H1 (cell line): Measurements from ENCODE around the gene CPEB1. TPM values are rescaled to one million over a fixed set of nuclear protein-coding genes. Genes with fewer than 3 reads are reported as not detected.

ENCODE experiments used
- CTCF ChIA-PET: fragments of 300-600 bp; sonication (Branson Sonifier 250); formaldehyde crosslinking; loops from one replicate; lab custom pipeline; 2021; ENCODE audit not compliant: partially characterized antibody; lab: Charles Lee
- POLR2A ChIA-PET: fragments of 300-600 bp; sonication (Branson Sonifier 250); formaldehyde crosslinking; loops from one replicate; lab custom pipeline; 2021; ENCODE audit warnings: inconsistent platforms; ENCODE audit not compliant: partially characterized antibody; lab: Charles Lee
- DNase-seq, 2 experiments: peaks; one replicate each; pipeline versions ENCODE4 v3.0.0 to v3.0.0-alpha.2; 2010 to 2022; ENCODE audit warnings: low spot score in 2 of 2, low read depth in 1 of 2, mixed read lengths in 1 of 2
- FAIRE-seq: peaks from 2 replicates; lab custom pipeline; 2011; peaks lifted over from hg19 to GRCh38; lab: Jason Lieb, UNC
- H2AFZ ChIP-seq: 2 replicates; pipeline ENCODE4 v1.8.1; 2012; ENCODE audit warnings: low read length, inconsistent platforms
- H2AK5ac ChIP-seq: 2 replicates; pipeline ENCODE4 v1.6.1; 2013; ENCODE audit warnings: low read depth, low read length
- H2BK120ac ChIP-seq: replicated peaks from 2 replicates; pipeline ENCODE3; 2013; ENCODE audit warnings: low read depth, low read length, inconsistent platforms
- H2BK12ac ChIP-seq: 2 replicates; pipeline ENCODE4 v1.6.1; 2013; ENCODE audit warnings: low read depth, low read length
- H2BK15ac ChIP-seq: 2 replicates; pipeline ENCODE4 v1.6.1; 2013; ENCODE audit warnings: low read length
- H2BK20ac ChIP-seq: 2 replicates; pipeline ENCODE4 v1.6.1; 2013; ENCODE audit warnings: low read length
- H2BK5ac ChIP-seq: 2 replicates; pipeline ENCODE4 v1.6.1; 2013; ENCODE audit warnings: low read depth, low read length
- H3K14ac ChIP-seq: 2 replicates; pipeline ENCODE4 v1.6.1; 2013; ENCODE audit warnings: inconsistent platforms; ENCODE audit not compliant: insufficient read length
- H3K18ac ChIP-seq: 2 replicates; pipeline ENCODE4 v1.6.1; 2013; ENCODE audit warnings: low read length; ENCODE audit errors: extremely low read depth
- H3K23ac ChIP-seq: 2 replicates; pipeline ENCODE4 v1.6.1; 2013; ENCODE audit warnings: inconsistent platforms; ENCODE audit not compliant: insufficient read length
- H3K23me2 ChIP-seq: 2 replicates; pipeline ENCODE4 v1.6.1; 2013; ENCODE audit warnings: low read depth, low read length
- H3K27ac ChIP-seq: 2 replicates; pipeline ENCODE4 v1.6.1; 2011; ENCODE audit warnings: low read depth, low read length, inconsistent platforms
- H3K27me3 ChIP-seq, 4 experiments: replicated peaks in 1 of 4; 1 replicate in 1 of 4; 2 replicates in 3 of 4; pipeline versions ENCODE4 v1.6.1 to v1.8.1; 2011 to 2013; ENCODE audit warnings: low read length in 3 of 4, mild to moderate bottlenecking in 3 of 4, inconsistent platforms in 2 of 4, mixed read lengths in 2 of 4, moderate library complexity in 1 of 4; ENCODE audit not compliant: control insufficient read depth in 3 of 4, insufficient read depth in 3 of 4; ENCODE audit errors: extremely low read depth in 1 of 4
- H3K36me3 ChIP-seq, 4 experiments: 2 replicates each; pipeline versions ENCODE4 v1.6.1 to v1.8.1; 2011 to 2013; ENCODE audit warnings: mild to moderate bottlenecking in 4 of 4, low read length in 3 of 4, moderate library complexity in 2 of 4, control low read depth in 1 of 4, inconsistent platforms in 1 of 4; ENCODE audit not compliant: insufficient read depth in 4 of 4, control insufficient read depth in 2 of 4
- H3K4ac ChIP-seq: replicated peaks from 2 replicates; pipeline ENCODE3; 2013; ENCODE audit warnings: low read length, low read depth, mixed read lengths, inconsistent platforms; ENCODE audit not compliant: insufficient read length
- H3K4me1 ChIP-seq, 4 experiments: replicated peaks in 1 of 4; 1 replicate in 1 of 4; 2 replicates in 3 of 4; pipeline versions ENCODE4 v1.6.1 to v1.8.1; 2011 to 2013; ENCODE audit warnings: low read length in 3 of 4, inconsistent platforms in 2 of 4, mixed read lengths in 1 of 4; ENCODE audit not compliant: insufficient read depth in 4 of 4, control insufficient read depth in 3 of 4
- H3K4me2 ChIP-seq, 2 experiments: 2 replicates each; pipeline versions ENCODE4 v1.6.1 to v1.8.1; 2011 to 2013; ENCODE audit warnings: low read depth in 2 of 2, low read length in 2 of 2, control low read depth in 1 of 2, inconsistent platforms in 1 of 2, mild to moderate bottlenecking in 1 of 2; ENCODE audit not compliant: insufficient read depth in 1 of 2
- H3K4me3 ChIP-seq, 4 experiments: fragments of 200-600, 300-600 bp in 1 of 4; sonication (generic), shearing (Covaris generic), sonication (Bioruptor Twin) in 1 of 4; 2 replicates each; pipeline versions ENCODE4 v1.5.1 to v1.8.1; 2011 to 2016; ENCODE audit warnings: low read length in 4 of 4, low read depth in 3 of 4, control low read depth in 2 of 4, inconsistent platforms in 2 of 4, mild to moderate bottlenecking in 2 of 4, mixed read lengths in 1 of 4, moderate library complexity in 1 of 4; ENCODE audit not compliant: insufficient read depth in 2 of 4; ENCODE audit errors: extremely low read depth in 1 of 4
- H3K56ac ChIP-seq: replicated peaks from 2 replicates; pipeline ENCODE3; 2013; ENCODE audit warnings: low read depth, mild to moderate bottlenecking, mixed read lengths, low read length, inconsistent platforms; ENCODE audit not compliant: insufficient read length
- H3K79me1 ChIP-seq: 2 replicates; pipeline ENCODE4 v1.6.1; 2013; ENCODE audit warnings: low read depth, low read length, control low read depth
- H3K79me2 ChIP-seq, 2 experiments: 2 replicates each; pipeline versions ENCODE4 v1.6.1 to v1.8.1; 2012 to 2013; ENCODE audit warnings: low read length in 2 of 2, mild to moderate bottlenecking in 2 of 2, inconsistent platforms in 1 of 2; ENCODE audit not compliant: insufficient read depth in 2 of 2, control insufficient read depth in 1 of 2
- H3K9ac ChIP-seq, 4 experiments: replicated peaks in 1 of 4; 1 replicate in 1 of 4; 2 replicates in 3 of 4; pipeline versions ENCODE4 v1.6.1 to v1.8.1; 2011 to 2013; ENCODE audit warnings: low read depth in 3 of 4, low read length in 3 of 4, control low read depth in 2 of 4, mild to moderate bottlenecking in 2 of 4, moderate library complexity in 2 of 4, inconsistent platforms in 1 of 4; ENCODE audit errors: extremely low read depth in 1 of 4
- H3K9me3 ChIP-seq, 2 experiments: 2 replicates each; pipeline versions ENCODE4 v1.6.1 to v1.8.1; 2012 to 2013; ENCODE audit warnings: mild to moderate bottlenecking in 2 of 2, moderate library complexity in 2 of 2, control low read depth in 1 of 2, inconsistent platforms in 1 of 2, low read depth in 1 of 2, low read length in 1 of 2, mixed read lengths in 1 of 2; ENCODE audit not compliant: insufficient read depth in 2 of 2
- H4K20me1 ChIP-seq, 2 experiments: replicated peaks in 1 of 2; 2 replicates each; pipeline versions ENCODE3 to v1.8.1; 2011 to 2013; ENCODE audit warnings: inconsistent platforms in 2 of 2, low read length in 2 of 2, mild to moderate bottlenecking in 1 of 2; ENCODE audit not compliant: insufficient read depth in 2 of 2, control insufficient read depth in 1 of 2
- H4K5ac ChIP-seq: 2 replicates; pipeline ENCODE4 v1.6.1; 2013; ENCODE audit warnings: low read length, low read depth, mixed read lengths, inconsistent platforms; ENCODE audit not compliant: insufficient read length
- H4K8ac ChIP-seq: 2 replicates; pipeline ENCODE4 v1.8.0; 2013; ENCODE audit warnings: mild to moderate bottlenecking, moderate library complexity, low read length, inconsistent platforms; ENCODE audit not compliant: insufficient read depth; ENCODE audit errors: extremely low read depth
- H4K91ac ChIP-seq: replicated peaks from 2 replicates; pipeline ENCODE3; 2013; ENCODE audit warnings: low read length, mixed read lengths, inconsistent platforms; ENCODE audit not compliant: insufficient read length
- ATF2 ChIP-seq: IDR thresholded peaks from 2 replicates; pipeline ENCODE4 v1.6.1; 2012; ENCODE audit warnings: low read length, inconsistent platforms
- CREB1 ChIP-seq: IDR thresholded peaks from 2 replicates; pipeline ENCODE4 v1.6.1; 2012; ENCODE audit warnings: inconsistent platforms
- CTBP2 ChIP-seq: IDR thresholded peaks from 2 replicates; pipeline ENCODE4 v1.7.0; 2011; ENCODE audit warnings: borderline replicate concordance, mild to moderate bottlenecking, moderate library complexity, mixed read lengths, low read length; ENCODE audit not compliant: insufficient read depth, insufficient read length
- FOSL1 ChIP-seq: IDR thresholded peaks from 2 replicates; pipeline ENCODE4 v1.6.1; 2011; ENCODE audit warnings: mild to moderate bottlenecking, low read depth, low read length, moderate library complexity; ENCODE audit not compliant: insufficient read depth
- GABPA ChIP-seq: IDR thresholded peaks from 2 replicates; pipeline ENCODE4 v1.6.1; 2011; ENCODE audit warnings: mild to moderate bottlenecking, low read length, moderate library complexity, borderline replicate concordance; ENCODE audit not compliant: insufficient read depth
- GTF2F1 ChIP-seq: IDR thresholded peaks from 2 replicates; pipeline ENCODE4 v1.6.1; 2012; ENCODE audit warnings: low read depth, low read length, improper control_type of control experiment, borderline replicate concordance
- JUND ChIP-seq: IDR thresholded peaks from 2 replicates; pipeline ENCODE4 v1.6.1; 2011; ENCODE audit warnings: mild to moderate bottlenecking, improper control_type of control experiment, low read length
- RAD21 ChIP-seq, 2 experiments: IDR thresholded peaks in 1 of 2; conservative IDR thresholded peaks in 1 of 2; 2 replicates each; pipeline ENCODE4 v1.6.1; 2011; ENCODE audit warnings: low read depth in 2 of 2, low read length in 2 of 2, improper control_type of control experiment in 1 of 2, inconsistent platforms in 1 of 2, mild to moderate bottlenecking in 1 of 2, moderate library complexity in 1 of 2
- SIRT6 ChIP-seq: IDR thresholded peaks from one replicate; pipeline ENCODE4 v1.7.1; 2012; ENCODE audit warnings: low read length, inconsistent platforms
- TBP ChIP-seq: IDR thresholded peaks from 2 replicates; pipeline ENCODE4 v1.6.1; 2011; ENCODE audit warnings: low read depth, low read length, improper control_type of control experiment
- TCF12 ChIP-seq: IDR thresholded peaks from 2 replicates; pipeline ENCODE4 v1.6.1; 2011; ENCODE audit warnings: low read depth, mild to moderate bottlenecking, low read length
- YY1 ChIP-seq: IDR thresholded peaks from 2 replicates; pipeline ENCODE4 v1.6.1; 2011; ENCODE audit warnings: low read depth, mild to moderate bottlenecking, low read length
- WGBS, 2 experiments: shearing (Covaris generic) in 1 of 2; methylation state at CpG; one replicate each; pipeline versions ENCODE4 v1.1.6 to v1.1.7; 2013 to 2015; ENCODE audit warnings: low lambda C conversion rate in 2 of 2, mixed read lengths in 2 of 2, inconsistent platforms in 1 of 2, low coverage in 1 of 2, missing lambda C conversion rate in 1 of 2; ENCODE audit not compliant: insufficient replicate concordance in 2 of 2, insufficient coverage in 1 of 2, insufficient read length in 1 of 2; ENCODE audit errors: extremely low coverage in 1 of 2, missing lambda C conversion rate in 1 of 2; 5-methylcytosine and 5-hydroxymethylcytosine counted together
- polyA plus RNA-seq, 7 experiments: library from polyadenylated mRNA; depleted of rRNA in 3 of 7; stranded (reverse) in 5 of 7; unstranded in 2 of 7; fragments of >200 nt in 5 of 7; fragments of 200-250 nt in 2 of 7; gene quantifications; 1 replicate in 5 of 7; 2 replicates in 1 of 7; 4 replicates in 1 of 7; pipeline versions ENCODE4 v1.2.1 to v1.2.3, GENCODE V29; 2011 to 2013; ENCODE audit warnings: missing spikeins in 2 of 7, mixed read lengths in 2 of 7
- total RNA-seq: library from RNA; stranded (reverse); fragmentation: NEBNext Ultra II Directional; extraction: Animal tissue kit (Norgen Biotek cat#: 25700); gene quantifications from 2 replicates; pipeline ENCODE4 v1.2.1, GENCODE V29; 2021
- TF ChIP-seq, protein P1 (sequence below): IDR thresholded peaks from 2 replicates; pipeline ENCODE4 v1.6.1; 2012; ENCODE audit warnings: inconsistent platforms

Gene CPEB1
- total and polyA plus RNA-seq, 2 of the 8 experiments (the other 6 are each of a cell fraction or from before 2014, with no cell fraction given) = 4.4 to 4.5 TPM

DNA sequence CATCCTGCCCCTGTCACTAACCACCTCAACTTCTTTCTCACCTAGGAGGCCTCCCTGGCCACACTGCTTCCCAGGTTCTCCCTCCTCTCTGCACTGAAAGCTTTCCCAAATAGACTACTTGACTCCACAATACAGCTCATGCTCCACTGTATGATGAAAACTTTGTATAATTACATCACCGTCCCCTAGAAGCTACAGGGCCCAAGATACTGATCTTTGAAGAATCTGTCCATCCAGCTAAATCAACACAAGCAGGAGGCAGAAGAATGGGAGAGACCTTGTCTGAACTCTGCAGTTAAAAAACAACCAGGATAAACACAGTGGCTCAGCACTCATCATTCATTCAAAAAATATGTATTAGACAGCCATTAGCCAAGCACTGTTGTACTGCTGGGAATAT is 80.5 kb downstream of the CPEB1 start:
- Histone ChIP-seq H3K36me3 (no peaks in the 10 kb centered on the region), H3K79me1 (no peaks in the 10 kb centered on the region), H3K9ac (no peak overlapping the region), H2AFZ (no peak overlapping the region), H3K4me3 (no peak overlapping the region), H2BK12ac (no peak overlapping the region), H3K14ac (no peak overlapping the region), H3K9me3 (no peaks in the 10 kb centered on the region), H3K4me1 (peaks cover 8 to 11% (median 9%) of the 10 kb centered on the region in 4 experiments), H2BK120ac (no peak overlapping the region), H3K79me2 (no peaks in the 10 kb centered on the region), H4K91ac (no peak overlapping the region), H4K8ac (no peak overlapping the region), H2BK20ac (no peak overlapping the region), H2BK15ac (no peak overlapping the region), H2BK5ac (no peak overlapping the region), H3K4me2 (no peak overlapping the region), H3K56ac (no peak overlapping the region), H3K27ac (no peak overlapping the region), H4K20me1 (no peaks in the 10 kb centered on the region), H2AK5ac (no peak overlapping the region), H3K23ac (no peak overlapping the region), H3K4ac (no peak overlapping the region), H3K23me2 (peaks cover 2% of the 10 kb centered on the region), H4K5ac (no peak overlapping the region), H3K27me3 (no peaks in the 10 kb centered on the region), H3K18ac (no peak overlapping the region)
- no peak for DNase-seq
- 95% methylated on average over 1 of the region's 1 CpG; no CpG with 5 or more reads in 1 of the 2 experiments for WGBS, 2 experiments
- CTCF ChIA-PET = interaction anchor here (1.1 to 2.4 kb wide), 4 partner anchors 9 to 26 kb away, joined by 4 to 8 read pairs (median 4); partner anchors contain the start of gene RPS17
- POLR2A ChIA-PET = interaction anchor here (4.7 kb wide), 1 partner anchor 28 kb away, joined by 35 read pairs; the partner anchor contains the start of gene RPS17
- FAIRE-seq = no peak
- TF ChIP-seq TBP (no peak), SIRT6 (no peak), GTF2F1 (no peak), GABPA (no peak), RAD21 (IDR thresholded peaks at IDR 0.05 in 1 of 2, conservative IDR thresholded peaks at IDR 0.05 in 1 of 2; ENCODE audit: low read depth in 2 of 2, low read length in 2 of 2) (no peak), ATF2 (no peak), TCF12 (no peak), JUND (no peak), CTBP2 (no peak), YY1 (no peak), FOSL1 (no peak), CREB1 (no peak)
- TF ChIP-seq, protein P1, sequence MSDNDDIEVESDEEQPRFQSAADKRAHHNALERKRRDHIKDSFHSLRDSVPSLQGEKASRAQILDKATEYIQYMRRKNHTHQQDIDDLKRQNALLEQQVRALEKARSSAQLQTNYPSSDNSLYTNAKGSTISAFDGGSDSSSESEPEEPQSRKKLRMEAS = no peak
